ENCODE measurements around the gene TMEM87A. TPM values are rescaled to one million over a fixed set of nuclear protein-coding genes. Genes with fewer than 3 reads are reported as not detected.
"Not testable (repeated sequence)": the region's sequence is repeated elsewhere in the genome, so short reads cannot be mapped to it uniquely, and the experiment has no call there.

TMEM87A gene
- total RNA-seq, 2 donors from 2014 or later, result 39.8 to 94.4 TPM

- no peak for DNase-seq (ENCODE audit: low spot score)
- no peak for ATAC-seq (ENCODE audit: insufficient number of reproducible peaks, low FRiP score, low read depth)
Observed at GRCh38 chr15:42313463-42313862, 40.2 kb upstream of the TMEM87A start.

GRCh38 chr15:42306681-42307080 lies 33.4 kb upstream of the TMEM87A start:
- Histone ChIP-seq H3K4me1 (ENCODE audit: control insufficient read depth in 1 of 2, low read depth in 2 of 2) (no peaks in the 10 kb centered on the region), H3K27me3 (replicated peaks; ENCODE audit: insufficient read depth) (no peaks in the 10 kb centered on the region), H3K4me3 (no peak overlapping the region), H3K9me3 (no peaks in the 10 kb centered on the region), H3K27ac (no peak overlapping the region), H3K36me3 (peaks cover 29% of the 10 kb centered on the region)
- no peak for TF ChIP-seq CTCF (IDR thresholded peaks at IDR 0.05)
- no peak for ATAC-seq (ENCODE audit: insufficient number of reproducible peaks, low FRiP score, low read depth)
- DNase-seq (ENCODE audit: low spot score), result no peak

More at GRCh38 chr15:42313463-42313862, 40.2 kb upstream of the TMEM87A start:
- Histone ChIP-seq H3K27ac (no peak overlapping the region), H3K27me3 (replicated peaks; ENCODE audit: insufficient read depth) (no peaks in the 10 kb centered on the region), H3K4me1 (ENCODE audit: control insufficient read depth in 1 of 2, low read depth in 2 of 2) (no peaks in the 10 kb centered on the region), H3K4me3 (no peak overlapping the region), H3K9me3 (no peaks in the 10 kb centered on the region), H3K36me3 (peaks cover 14% of the 10 kb centered on the region)
- TF ChIP-seq CTCF (IDR thresholded peaks at IDR 0.05), result no peak

- H3K4me3 ChIP-seq; H3K27me3 ChIP-seq (replicated peaks; ENCODE audit: insufficient read depth); H3K27ac ChIP-seq; H3K4me1 ChIP-seq (ENCODE audit: control insufficient read depth in 1 of 2, low read depth in 2 of 2); H3K36me3 ChIP-seq; ATAC-seq (ENCODE audit: insufficient number of reproducible peaks, low FRiP score, low read depth); H3K9me3 ChIP-seq; DNase-seq (ENCODE audit: low spot score): not testable (repeated sequence)
Observed at GRCh38 chr15:42301004-42301403, 27.8 kb upstream of the TMEM87A start.

GRCh38 chr15:42289166-42289565 lies 15.9 kb upstream of the TMEM87A start:
- no peak for ATAC-seq (ENCODE audit: insufficient number of reproducible peaks, low FRiP score, low read depth)
- Histone ChIP-seq H3K4me3 (no peak overlapping the region), H3K27me3 (replicated peaks; ENCODE audit: insufficient read depth) (no peaks in the 10 kb centered on the region), H3K27ac (no peak overlapping the region), H3K9me3 (no peaks in the 10 kb centered on the region), H3K4me1 (ENCODE audit: control insufficient read depth in 1 of 2, low read depth in 2 of 2) (no peaks in the 10 kb centered on the region), H3K36me3 (peaks cover 29% of the 10 kb centered on the region)
- TF ChIP-seq CTCF (IDR thresholded peaks at IDR 0.05), result no peak
- no peak for DNase-seq (ENCODE audit: low spot score)

GRCh38 chr15:42287931-42288330 lies 14.7 kb upstream of the TMEM87A start:
- H3K4me3 ChIP-seq, result no peak overlapping the region
- ATAC-seq (ENCODE audit: insufficient number of reproducible peaks, low FRiP score, low read depth) (no peak), DNase-seq (ENCODE audit: low spot score) (no peak)
- H3K27ac ChIP-seq, result no peak overlapping the region
- no peaks in the 10 kb centered on the region for H3K9me3 ChIP-seq
- no peaks in the 10 kb centered on the region for H3K4me1 ChIP-seq (ENCODE audit: control insufficient read depth in 1 of 2, low read depth in 2 of 2)
- peaks cover 28% of the 10 kb centered on the region for H3K36me3 ChIP-seq
- H3K27me3 ChIP-seq (replicated peaks; ENCODE audit: insufficient read depth), result no peaks in the 10 kb centered on the region
- TF ChIP-seq CTCF (IDR thresholded peaks at IDR 0.05), result no peak

- ATAC-seq (ENCODE audit: insufficient number of reproducible peaks, low FRiP score, low read depth), result no peak
- peaks cover 17% of the 10 kb centered on the region for H3K36me3 ChIP-seq
- no peak overlapping the region for H3K4me3 ChIP-seq
- H3K9me3 ChIP-seq, result no peaks in the 10 kb centered on the region
- H3K27ac ChIP-seq, result no peak overlapping the region
- TF ChIP-seq CTCF (IDR thresholded peaks at IDR 0.05), result no peak
- no peaks in the 10 kb centered on the region for H3K27me3 ChIP-seq (replicated peaks; ENCODE audit: insufficient read depth)
- H3K4me1 ChIP-seq (ENCODE audit: control insufficient read depth in 1 of 2, low read depth in 2 of 2), result no peaks in the 10 kb centered on the region
- no peak for DNase-seq (ENCODE audit: low spot score)
Observed at GRCh38 chr15:42286445-42287029, 13.3 kb upstream of the TMEM87A start.

Measured in thoracic aorta (tissue), 2 donors.